NOMO-1 treated with DMSO at 0.1 percent for 48 hours (cell line): ENCODE measurements around the gene TMEM81.

ENCODE experiments used
- DNase-seq: peaks from one replicate; lab custom pipeline; 2025; ENCODE audit not compliant: unreplicated experiment; lab: John Stamatoyannopoulos, UW

Gene TMEM81

DNA sequence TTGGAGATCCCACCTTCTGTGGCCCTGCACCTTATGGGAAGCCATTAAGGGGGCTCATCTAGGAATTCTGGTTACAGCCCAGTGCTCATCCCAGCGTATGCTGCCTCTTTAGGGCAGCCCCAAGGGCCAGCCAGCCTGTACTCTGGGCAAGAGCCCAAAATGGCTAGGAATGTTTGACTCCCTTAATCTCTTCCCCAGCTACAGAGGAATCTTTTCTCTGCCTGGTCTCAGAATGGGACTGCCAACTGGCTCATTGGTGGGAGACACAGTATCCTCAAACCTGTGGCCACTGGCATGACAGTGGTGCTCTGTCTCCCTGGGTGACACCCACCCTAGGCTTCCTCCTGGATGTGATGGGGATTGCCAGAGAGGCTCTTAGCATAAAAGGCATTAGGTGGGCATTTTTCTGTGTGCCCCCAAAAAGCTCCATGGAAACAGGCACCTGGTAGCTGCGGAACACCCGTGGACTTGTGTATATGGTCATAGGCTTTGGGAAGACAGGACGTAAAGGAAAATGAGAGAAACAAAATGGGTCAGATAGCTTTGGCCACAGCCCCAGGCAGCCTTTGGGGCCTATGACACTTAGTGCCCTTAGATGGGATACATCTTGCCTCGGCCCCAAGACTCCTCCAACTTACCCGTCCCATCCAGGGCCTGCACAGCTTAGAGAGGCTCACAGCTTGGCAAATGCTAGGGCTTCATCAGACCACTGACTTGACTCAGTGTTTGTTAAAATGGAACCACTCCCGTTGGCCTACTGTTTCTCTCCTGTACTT is 6.9 kb downstream of the TMEM81 start:
- DNase-seq, result no peak

DNA sequence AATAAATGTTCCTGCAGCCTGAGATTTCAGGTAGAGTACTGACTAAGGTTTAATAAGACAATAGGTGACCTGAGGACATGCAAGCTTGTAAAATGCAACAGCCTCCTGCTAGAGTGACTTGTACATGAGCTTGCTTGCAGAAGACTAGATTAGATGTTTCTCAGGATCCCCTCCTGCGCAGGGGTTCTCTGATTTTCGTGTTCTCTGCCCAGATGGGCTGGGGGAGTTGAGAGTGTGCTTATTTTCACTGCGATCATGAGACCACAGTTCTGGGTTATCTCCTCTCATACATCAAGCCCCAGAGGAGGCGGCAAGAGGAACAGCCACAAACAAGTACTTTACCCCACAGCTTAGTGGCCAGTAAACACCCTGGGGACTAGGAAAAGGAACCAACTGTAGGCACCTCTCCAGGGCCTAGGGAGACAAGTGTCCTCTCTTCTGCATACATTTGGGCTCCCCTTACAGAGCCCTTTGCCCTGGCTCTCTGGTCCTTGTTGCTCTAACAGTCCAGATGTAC is 8.0 kb downstream of the TMEM81 start:
- no peak for DNase-seq

DNA sequence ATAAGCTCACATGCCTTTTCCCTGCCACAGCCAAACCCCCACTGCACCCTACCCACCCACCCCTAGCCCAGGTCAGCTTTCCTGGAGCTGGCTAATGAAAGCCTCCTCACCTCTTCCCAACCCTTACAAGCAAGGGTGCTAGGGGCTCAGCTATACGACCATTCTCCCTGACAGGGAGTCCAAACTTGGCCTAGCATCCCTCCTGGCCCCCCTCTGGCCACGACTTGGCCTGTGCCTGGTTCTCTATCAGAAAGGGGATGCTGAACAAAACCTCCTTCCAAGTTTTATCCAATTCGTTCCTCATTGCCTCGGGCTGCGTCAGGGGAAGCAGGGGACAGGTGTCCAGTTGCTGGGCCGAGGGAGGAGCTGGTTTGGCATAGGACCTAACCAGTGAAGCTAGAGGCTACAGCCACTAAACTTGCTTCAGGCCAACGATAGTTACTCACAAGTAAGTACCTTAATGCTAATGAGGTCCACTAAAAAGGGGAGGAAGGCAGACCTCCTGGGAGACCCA is 8.6 kb downstream of the TMEM81 start:
- DNase-seq, result no peak

DNA sequence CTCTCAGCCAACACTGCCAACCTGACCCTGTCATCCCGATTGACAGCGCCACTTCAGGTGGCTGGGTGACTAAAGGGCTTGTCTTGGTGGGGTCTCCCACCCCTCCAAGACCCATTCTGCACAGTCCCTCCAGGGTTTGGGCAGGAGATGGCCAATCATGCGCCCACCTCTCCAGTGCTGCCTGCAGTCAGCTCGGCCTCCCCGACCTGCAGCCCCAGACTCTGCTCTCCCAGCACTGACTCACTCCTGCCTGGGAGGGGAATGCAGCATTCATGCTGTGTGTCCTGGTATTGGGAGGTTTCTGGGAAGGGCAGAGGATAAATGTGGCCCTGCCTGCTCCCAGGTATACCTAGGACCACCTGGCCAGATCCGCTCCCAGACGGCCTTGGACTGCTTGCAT is 9.7 kb downstream of the TMEM81 start:
- no peak for DNase-seq

DNA sequence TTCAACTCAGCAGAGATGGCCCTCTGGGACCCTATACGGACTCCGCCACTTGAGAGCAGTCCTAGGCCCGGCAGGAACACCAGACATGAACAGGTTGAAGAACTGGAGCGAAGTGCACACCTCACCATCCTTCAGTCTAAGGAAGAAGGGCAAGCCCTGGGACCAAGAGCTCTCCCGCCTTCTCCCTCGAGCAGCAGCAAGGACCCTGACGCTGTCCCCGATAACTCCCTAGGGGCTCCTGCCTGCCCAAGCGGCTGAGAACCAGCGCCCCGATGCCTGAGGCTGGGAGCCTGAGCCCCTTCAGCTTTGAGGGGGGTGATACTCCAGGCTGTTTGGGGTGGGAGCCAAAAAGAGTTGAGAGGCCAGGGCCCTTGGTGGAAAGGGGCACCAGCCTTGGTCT is 10.2 kb downstream of the TMEM81 start:
- DNase-seq, result no peak

DNA sequence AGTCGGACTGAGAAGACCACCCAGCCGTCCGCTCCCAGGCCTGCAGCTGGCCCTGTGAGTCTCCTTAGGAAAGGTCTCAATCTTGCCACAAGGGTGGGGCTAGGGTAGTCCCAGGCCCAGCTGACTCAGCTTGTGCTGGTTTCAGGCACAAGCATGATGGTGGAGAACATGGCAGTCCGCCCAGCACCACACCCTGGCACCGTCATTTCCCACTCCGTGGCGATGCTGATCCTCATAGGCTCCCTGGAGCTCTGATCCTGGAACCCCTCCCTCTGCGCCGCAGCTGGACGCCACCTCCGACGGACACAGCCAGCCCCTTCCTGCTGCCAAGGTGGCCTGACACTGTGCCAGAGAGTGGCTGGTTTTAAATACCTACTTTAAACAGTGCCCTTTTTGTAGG is 10.7 kb downstream of the TMEM81 start:
- DNase-seq, result no peak

DNA sequence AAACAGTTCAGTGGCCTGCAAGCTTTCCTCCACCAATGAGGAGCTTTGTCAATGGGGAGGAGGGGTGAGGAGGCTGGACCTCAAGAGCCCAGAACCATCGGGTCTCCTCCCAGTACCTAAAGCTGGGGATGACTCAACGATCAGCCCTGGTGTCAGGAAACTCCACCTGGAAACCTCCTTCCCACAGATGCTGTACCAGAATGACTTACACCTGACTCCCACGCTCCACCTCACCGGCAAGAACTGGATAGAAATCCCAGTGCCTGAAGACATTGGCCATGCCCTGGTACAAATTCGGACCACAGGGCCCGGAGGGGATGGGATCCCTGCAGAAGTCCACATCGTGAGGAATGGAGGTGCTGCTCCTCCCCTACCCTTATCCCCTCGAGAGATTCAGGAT is 11.4 kb downstream of the TMEM81 start:
- no peak for DNase-seq

DNA sequence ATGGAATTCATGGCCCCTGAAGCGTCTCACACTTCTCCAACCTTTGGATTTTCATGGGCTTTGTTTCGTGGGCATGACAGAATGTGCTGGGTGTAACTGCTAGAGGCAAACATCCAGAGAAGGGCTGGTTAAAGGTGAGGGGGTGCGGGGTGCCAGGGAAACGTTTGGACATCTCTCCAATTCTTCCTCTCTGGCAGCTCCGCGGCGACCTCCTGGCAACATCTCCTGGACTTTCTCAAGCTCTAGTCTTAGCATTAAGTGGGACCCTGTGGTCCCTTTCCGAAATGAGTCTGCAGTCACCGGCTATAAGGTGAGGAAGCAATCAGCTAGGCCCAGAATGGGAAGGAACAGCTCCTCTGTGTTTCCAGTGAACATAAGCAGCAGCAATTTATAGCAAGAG is 12.0 kb downstream of the TMEM81 start:
- DNase-seq, result no peak

DNA sequence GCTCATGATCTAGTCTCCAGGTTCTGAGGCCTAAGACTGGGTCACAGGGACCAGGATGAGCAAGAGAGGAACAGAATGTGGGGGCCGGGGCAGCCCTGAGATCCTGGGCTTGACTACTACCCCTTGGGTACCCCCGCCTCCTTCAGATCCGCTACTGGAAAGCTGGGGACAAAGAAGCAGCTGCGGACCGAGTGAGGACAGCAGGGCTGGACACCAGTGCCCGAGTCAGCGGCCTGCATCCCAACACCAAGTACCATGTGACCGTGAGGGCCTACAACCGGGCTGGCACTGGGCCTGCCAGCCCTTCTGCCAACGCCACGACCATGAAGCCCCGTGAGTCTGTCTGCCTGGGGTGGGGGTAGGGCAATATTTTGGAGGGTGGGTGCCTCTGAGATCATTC is 12.5 kb downstream of the TMEM81 start:
- no peak for DNase-seq

DNA sequence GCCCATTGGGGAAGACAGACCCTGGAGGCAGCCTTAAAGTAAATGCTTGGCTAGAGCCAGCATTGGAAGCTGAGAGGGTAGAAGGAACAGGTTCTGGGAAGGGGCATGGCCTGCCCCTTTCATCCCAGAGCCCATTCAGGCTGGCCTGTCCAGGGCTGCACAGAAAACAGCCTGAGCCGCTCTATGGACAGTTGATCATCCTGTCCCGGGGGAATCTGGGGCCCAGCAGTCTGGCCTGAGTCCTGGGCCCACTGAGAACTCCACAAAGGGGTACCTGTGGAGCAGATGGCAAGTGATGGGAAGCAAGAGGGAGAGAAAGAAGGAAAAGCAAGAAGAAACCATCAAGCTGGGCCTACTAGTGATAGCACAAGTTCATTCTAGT is 13.2 kb downstream of the TMEM81 start:
- no peak for DNase-seq

DNA sequence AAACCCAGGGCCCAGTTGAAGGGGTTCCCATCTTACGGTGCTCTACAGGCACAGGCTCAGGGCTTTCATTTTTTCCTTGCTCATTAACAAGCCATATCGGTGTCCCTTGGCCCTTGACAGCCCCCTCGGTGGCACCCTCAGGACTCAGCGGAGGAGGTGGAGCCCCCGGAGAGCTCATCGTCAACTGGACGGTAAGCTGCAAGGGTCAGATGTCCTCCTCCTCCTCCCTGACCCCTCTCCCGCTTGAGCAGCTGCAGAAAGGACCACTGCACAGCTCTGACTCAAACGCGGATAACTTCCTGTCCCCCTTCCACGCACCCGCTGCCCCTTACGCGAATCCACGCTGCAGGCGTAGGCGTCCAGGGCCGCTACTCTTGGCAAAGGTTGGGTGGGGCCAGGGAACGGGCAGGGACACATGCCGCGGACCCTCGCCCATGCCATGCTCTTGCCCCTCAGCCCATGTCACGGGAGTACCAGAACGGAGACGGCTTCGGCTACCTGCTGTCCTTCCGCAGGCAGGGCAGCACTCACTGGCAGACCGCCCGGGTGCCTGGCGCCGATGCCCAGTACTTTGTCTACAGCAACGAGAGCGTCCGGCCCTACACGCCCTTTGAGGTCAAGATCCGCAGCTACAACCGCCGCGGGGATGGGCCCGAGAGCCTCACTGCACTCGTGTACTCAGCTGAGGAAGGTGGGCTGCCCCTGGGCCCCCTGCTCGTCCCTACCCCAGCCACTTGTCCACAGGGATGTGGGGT is 14.7 kb downstream of the TMEM81 start:
- no peak for DNase-seq

DNA sequence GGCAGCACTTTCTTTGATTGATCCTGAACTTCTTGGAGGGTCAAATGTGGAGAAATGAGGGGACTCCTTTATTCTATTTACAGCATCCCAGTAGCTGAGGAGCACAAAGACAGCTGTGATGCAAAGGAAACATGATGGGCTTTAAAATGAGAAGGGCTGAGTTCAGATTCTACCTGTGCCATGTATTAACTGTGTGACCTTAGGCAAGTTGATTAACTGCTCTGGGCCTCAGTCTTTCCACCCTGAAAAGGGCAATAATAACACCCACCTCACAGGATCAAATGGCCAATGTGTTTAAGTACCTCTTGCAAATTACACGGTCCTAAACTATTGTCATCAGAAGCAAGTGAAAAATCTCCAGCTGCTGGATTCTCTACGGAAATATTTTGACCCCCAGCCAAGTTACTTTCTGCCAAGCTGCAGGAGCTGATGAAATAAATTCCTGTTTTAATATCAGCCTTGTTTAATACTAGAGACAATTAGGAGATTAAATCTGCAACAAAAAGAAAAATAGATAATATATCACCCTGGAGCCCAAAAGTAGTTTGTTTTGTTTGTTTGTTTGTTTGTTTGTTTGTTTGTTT is 15.7 kb downstream of the TMEM81 start:
- DNase-seq, result no peak

DNA sequence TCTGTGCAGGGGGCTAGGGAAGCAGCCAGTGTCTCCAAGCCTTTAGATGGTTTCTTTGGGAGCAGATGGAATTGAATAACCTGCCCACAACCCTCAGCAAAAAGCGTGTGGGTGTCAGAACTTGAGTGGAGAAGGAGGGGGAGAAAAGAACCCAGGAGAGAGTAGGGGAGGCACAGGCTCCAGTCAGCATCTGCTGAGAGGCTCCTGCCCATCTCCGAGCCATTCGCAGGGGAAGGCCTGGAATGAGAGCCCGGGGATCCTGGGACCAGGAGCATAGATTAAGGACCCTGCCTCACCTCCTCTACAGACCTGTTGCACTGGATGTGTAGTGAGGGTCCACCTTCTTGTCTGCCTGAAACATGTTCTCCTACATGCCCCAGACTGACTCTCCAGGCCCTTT is 16.3 kb downstream of the TMEM81 start:
- no peak for DNase-seq

DNA sequence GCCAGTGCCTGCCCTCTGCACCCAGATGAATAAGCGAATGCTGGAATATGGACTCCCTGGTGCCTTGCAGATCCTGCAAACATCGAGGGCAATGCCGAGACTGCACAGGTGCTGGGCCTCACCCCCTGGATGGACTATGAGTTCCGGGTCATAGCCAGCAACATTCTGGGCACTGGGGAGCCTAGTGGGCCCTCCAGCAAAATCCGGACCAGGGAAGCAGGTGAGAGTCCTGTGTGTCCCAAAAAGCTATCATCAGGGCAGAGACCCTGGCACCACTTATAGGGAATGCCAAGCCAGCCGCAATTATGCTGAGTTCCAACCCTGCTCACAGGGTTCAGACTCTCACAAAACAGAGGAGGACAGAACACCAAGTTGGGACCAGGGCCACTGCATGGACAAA is 17.2 kb downstream of the TMEM81 start:
- no peak for DNase-seq

DNA sequence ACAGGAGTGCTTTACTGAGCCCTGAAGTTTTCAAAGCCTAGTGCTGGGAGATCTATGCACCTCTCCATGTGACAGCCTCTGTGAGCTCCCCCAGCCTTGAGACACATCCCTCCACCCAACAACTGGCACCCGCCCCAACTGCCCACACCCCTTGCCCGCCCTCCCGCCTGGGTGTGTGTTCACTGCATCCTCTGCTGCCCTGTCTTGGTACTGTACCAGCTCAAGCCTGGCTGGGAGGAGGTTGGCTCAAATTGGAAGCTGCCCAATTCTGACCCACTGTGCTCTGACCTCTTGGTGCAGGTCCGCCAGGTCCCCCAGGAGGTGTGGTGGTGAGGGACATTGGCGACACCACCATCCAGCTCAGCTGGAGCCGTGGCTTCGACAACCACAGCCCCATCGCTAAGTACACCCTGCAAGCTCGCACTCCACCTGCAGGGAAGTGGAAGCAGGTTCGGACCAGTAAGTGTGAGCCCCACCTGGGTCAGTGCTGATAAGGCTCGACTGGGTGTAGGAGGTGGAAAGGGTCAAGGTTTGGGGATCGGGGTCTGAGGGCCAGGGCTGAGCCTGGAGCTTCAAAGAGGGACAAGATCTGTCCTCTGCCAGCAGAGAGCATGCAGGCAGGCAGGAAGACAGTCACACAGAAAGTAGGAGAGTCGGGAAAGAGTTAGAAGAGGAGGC is 18.0 kb downstream of the TMEM81 start:
- DNase-seq, result no peak

DNA sequence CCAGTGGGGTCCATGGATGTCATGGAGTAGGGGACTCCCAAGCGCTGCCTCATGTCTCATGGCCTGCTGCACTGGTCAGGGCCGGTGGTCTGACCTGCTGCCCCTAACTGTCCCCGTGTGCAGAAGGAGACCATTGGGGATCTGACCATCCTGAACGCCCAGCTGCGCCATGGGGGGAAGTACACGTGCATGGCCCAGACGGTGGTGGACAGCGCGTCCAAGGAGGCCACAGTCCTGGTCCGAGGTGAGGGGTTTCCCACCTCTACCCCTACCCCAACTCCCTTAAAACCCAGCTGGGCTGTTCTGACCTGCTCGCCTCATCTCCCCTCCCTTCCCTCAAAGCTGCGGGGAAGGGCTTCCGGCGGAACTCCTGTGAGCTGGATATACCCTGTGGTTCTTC is 18.6 kb downstream of the TMEM81 start:
- DNase-seq, result no peak

DNA sequence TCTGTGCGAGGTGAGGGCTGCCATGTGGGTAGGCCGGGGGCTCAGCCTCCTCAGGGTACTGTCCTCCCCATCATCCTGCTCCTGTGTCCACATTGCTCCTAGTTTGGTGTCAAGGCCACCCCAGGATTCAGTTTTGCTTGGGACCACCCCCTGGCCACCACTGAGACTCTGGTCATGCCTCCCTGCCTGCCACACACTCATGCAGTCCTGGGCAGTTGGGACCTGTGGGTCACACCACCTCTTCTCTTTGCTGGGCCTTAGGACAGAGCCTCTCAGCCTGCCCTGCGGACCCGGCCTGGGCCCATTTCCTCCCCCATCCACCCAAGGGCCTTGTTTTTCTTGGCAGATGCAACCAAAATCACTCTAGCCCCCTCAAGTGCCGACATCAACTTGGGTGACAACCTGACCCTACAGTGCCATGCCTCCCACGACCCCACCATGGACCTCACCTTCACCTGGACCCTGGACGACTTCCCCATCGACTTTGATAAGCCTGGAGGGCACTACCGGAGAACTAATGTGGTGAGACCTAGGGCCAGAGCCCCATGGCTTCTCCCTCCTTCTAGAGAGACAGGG is 19.4 kb downstream of the TMEM81 start:
- DNase-seq, result no peak

DNA sequence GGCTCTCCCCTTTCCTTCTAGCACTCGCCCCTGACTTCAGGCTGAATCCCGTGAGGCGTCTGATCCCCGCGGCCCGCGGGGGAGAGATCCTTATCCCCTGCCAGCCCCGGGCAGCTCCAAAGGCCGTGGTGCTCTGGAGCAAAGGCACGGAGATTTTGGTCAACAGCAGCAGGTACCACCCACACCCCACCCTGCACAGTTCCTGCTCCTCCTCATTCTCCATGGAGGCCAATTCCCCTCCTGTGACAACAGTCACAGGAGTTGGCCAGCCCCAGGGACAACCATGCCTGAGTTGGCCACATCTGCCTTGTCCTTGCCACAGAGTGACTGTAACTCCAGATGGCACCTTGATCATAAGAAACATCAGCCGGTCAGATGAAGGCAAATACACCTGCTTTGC is 20.0 kb downstream of the TMEM81 start:
- DNase-seq, result no peak

DNA sequence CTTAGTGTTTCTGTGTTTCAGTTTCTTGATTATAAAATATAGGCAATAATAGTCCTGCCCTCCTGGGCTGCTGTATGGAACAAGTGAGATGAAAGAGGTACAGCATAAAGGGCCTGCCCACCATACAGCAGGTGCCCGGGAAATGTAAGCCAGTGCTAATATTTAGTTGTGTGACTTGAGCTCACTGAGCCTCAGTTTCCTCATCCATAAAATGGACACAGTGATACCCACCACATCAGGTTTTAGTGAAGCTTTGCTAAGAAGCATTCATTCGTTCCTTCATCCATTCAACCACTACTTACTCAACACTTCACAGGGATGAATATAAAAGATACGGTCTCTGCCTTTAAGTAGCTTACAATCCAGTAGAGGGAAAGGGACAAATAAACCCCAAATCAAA is 21.4 kb downstream of the TMEM81 start:
- no peak for DNase-seq

DNA sequence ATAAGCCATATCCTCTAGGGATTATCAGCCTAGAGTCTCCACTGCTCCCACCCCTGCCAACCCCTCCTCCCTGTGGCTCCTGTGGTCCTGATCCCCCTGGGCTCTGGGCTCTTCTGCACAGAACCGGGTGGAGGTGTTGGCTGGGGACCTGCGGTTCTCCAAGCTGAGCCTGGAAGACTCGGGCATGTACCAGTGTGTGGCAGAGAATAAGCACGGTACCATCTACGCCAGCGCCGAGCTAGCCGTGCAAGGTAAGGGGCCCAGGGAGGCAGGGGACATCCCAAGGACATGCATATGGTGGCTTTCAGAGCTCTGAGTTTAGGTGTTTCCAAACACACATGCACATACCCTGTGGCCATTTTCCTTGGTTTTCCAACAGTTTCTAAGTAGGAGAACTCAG is 21.9 kb downstream of the TMEM81 start:
- DNase-seq, result no peak

DNA sequence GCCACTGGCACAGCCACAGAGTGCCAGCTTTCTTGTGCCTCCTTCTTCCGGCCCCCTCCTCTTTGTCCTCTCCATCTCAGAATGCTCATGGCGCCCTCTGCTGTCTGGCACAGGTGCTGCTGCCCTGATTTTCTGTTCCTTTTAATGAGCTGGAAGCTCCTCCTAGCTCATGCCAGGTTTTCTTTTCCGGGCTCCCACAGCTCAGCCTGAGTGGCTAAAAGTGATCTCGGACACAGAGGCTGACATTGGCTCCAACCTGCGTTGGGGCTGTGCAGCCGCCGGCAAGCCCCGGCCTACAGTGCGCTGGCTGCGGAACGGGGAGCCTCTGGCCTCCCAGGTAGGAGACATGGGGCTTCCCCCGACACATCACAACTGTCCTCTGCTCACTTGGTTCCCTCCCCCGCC is 22.6 kb downstream of the TMEM81 start:
- DNase-seq, result peak; percentile 56
